NCI-H82 (cell line): ENCODE data around the gene RIMS3.
"Not testable (repeated sequence)": the region's sequence is repeated elsewhere in the genome, so short reads cannot be mapped to it uniquely, and the experiment has no call there.

Experiments used
- DNase-seq: peaks from one replicate; lab custom pipeline; 2025; lab: John Stamatoyannopoulos, UW

The RIMS3 gene

GRCh38 chr1:40630488-40631223 lies 34.8 kb downstream of the RIMS3 start:
- DNase-seq, result peak; percentile 84

- not testable (repeated sequence) for DNase-seq
Observed at GRCh38 chr1:40629546-40629945, 35.9 kb downstream of the RIMS3 start.

- DNase-seq, result no peak
Observed at GRCh38 chr1:40628903-40629292, 36.6 kb downstream of the RIMS3 start.

- no peak for DNase-seq
Observed at GRCh38 chr1:40627987-40628902, 37.2 kb downstream of the RIMS3 start.

GRCh38 chr1:40626383-40626770 lies 39.1 kb downstream of the RIMS3 start:
- no peak for DNase-seq

- DNase-seq, result no peak
Observed at GRCh38 chr1:40625476-40626382, 39.8 kb downstream of the RIMS3 start.

GRCh38 chr1:40625076-40625475 lies 40.4 kb downstream of the RIMS3 start:
- peak; percentile 24 for DNase-seq

GRCh38 chr1:40622936-40623629 lies 42.4 kb downstream of the RIMS3 start:
- DNase-seq, result no peak

GRCh38 chr1:40621821-40622450 lies 43.5 kb downstream of the RIMS3 start:
- no peak for DNase-seq

- no peak for DNase-seq
Observed at GRCh38 chr1:40620586-40621210, 44.8 kb downstream of the RIMS3 start.

- DNase-seq, result no peak
Observed at GRCh38 chr1:40620150-40620549, 45.3 kb downstream of the RIMS3 start.

GRCh38 chr1:40618108-40618507 lies 47.4 kb downstream of the RIMS3 start:
- DNase-seq, result no peak

- DNase-seq, result peak; percentile 79
Observed at GRCh38 chr1:40612345-40612831, 53.1 kb downstream of the RIMS3 start.

GRCh38 chr1:40610156-40610555 lies 55.3 kb downstream of the RIMS3 start:
- no peak for DNase-seq

GRCh38 chr1:40607921-40608320 lies 57.6 kb downstream of the RIMS3 start:
- no peak for DNase-seq

- DNase-seq, result no peak
Observed at GRCh38 chr1:40606978-40607377, 58.5 kb downstream of the RIMS3 start.

- no peak for DNase-seq
Observed at GRCh38 chr1:40606194-40606593, 59.3 kb downstream of the RIMS3 start.

GRCh38 chr1:40599926-40600325 lies 65.6 kb downstream of the RIMS3 start:
- DNase-seq, result no peak

- DNase-seq, result no peak
Observed at GRCh38 chr1:40595623-40596022, 69.9 kb downstream of the RIMS3 start.

- no peak for DNase-seq
Observed at GRCh38 chr1:40594187-40594531, 71.3 kb downstream of the RIMS3 start.
